ENCODE results near the gene WDR62. TPM values are rescaled to one million over a fixed set of nuclear protein-coding genes. Genes with fewer than 3 reads are reported as not detected.

Gene WDR62
- total RNA-seq, 1 donor: 1.4 TPM

DNA sequence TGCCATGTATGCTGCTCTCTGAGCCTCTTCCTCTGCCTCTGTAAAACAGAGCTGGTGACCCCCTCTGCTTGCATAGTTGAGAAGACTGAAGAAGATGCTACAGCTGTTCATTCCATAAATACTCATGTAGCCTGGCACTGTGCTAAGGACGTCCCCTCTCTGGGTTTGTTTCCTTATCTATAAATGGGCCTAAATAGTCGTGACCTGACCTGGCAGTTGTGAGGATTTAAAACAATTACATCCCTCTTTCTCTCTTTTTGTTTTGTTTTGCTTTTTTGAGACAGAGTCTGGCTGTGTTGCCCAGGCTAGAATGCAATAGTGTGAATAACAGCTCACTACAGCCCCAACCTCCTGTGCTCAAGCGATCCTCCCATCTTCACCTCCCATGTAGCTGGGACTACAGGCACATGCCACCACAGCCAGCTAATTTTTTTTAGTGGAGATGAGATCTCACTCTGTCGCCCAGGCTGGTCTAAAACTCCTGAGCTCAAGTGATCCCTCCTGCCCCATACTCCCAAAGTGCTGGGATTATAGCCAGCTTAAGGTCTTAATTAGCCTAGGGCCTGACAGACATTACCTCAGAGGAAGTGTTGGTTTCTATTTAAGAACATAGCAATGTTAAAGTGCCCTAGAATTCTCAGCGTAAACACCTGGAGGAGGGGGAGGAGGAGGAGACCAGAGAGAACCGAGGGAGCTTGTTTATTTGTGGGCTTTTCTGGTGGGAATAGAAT, 4.6 kb downstream of the WDR62 start:
- Histone ChIP-seq H3K4me3 (ENCODE audit: insufficient read depth, low read length) (no peak overlapping the region), H3K79me2 (ENCODE audit: insufficient read depth, low read length) (peaks cover 37% of the 10 kb centered on the region), H3K27ac (ENCODE audit: low read depth, low read length) (no peak overlapping the region), H3K27me3 (ENCODE audit: insufficient read depth, low read length) (no peaks in the 10 kb centered on the region), H2AFZ (ENCODE audit: low read length) (peak overlapping the region; percentile 35), H4K20me1 (ENCODE audit: insufficient read depth, low read length) (no peaks in the 10 kb centered on the region), H3K4me2 (ENCODE audit: insufficient read depth, low read length) (no peak overlapping the region), H3K4me1 (ENCODE audit: insufficient read depth, low read length) (peaks cover 13% of the 10 kb centered on the region), H3K9me3 (ENCODE audit: low read depth, low read length) (no peaks in the 10 kb centered on the region), H3K36me3 (ENCODE audit: insufficient read depth, low read length) (peaks cover 14% of the 10 kb centered on the region)
- TF ChIP-seq, protein P1, sequence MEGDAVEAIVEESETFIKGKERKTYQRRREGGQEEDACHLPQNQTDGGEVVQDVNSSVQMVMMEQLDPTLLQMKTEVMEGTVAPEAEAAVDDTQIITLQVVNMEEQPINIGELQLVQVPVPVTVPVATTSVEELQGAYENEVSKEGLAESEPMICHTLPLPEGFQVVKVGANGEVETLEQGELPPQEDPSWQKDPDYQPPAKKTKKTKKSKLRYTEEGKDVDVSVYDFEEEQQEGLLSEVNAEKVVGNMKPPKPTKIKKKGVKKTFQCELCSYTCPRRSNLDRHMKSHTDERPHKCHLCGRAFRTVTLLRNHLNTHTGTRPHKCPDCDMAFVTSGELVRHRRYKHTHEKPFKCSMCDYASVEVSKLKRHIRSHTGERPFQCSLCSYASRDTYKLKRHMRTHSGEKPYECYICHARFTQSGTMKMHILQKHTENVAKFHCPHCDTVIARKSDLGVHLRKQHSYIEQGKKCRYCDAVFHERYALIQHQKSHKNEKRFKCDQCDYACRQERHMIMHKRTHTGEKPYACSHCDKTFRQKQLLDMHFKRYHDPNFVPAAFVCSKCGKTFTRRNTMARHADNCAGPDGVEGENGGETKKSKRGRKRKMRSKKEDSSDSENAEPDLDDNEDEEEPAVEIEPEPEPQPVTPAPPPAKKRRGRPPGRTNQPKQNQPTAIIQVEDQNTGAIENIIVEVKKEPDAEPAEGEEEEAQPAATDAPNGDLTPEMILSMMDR (IDR thresholded peaks at IDR 0.05; ENCODE audit: extremely low read depth, low read depth, low read length): no peak
- no peak for DNase-seq (ENCODE audit: insufficient read length, low spot score, missing footprints)

DNA sequence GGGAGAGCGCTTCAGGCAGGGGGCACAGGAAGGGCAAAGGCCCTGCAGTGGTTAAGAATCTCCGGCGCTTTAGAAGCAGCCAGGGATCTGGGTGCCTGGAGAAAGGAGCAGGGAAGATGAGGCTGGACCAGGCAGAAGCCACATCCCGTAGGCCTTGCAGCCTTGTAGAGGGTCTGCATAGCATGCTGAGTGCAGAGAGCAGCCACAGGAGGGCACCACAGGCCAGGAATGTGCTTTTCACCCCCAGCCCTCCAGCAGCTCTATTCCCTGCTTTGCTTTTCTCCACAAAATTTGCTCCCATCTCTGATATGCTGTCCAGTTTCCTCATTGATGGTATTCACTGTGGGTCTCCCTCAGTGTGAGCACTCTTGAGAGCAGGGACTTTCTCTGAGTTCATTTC, 5.7 kb downstream of the WDR62 start:
- Histone ChIP-seq H3K9me3 (ENCODE audit: low read depth, low read length) (no peaks in the 10 kb centered on the region), H3K79me2 (ENCODE audit: insufficient read depth, low read length) (peaks cover 32% of the 10 kb centered on the region), H3K4me1 (ENCODE audit: insufficient read depth, low read length) (peaks cover 10% of the 10 kb centered on the region), H2AFZ (ENCODE audit: low read length) (peak overlapping the region; percentile 27), H4K20me1 (ENCODE audit: insufficient read depth, low read length) (no peaks in the 10 kb centered on the region), H3K4me3 (ENCODE audit: insufficient read depth, low read length) (no peak overlapping the region), H3K36me3 (ENCODE audit: insufficient read depth, low read length) (peaks cover 14% of the 10 kb centered on the region), H3K27me3 (ENCODE audit: insufficient read depth, low read length) (no peaks in the 10 kb centered on the region), H3K4me2 (ENCODE audit: insufficient read depth, low read length) (no peak overlapping the region), H3K27ac (ENCODE audit: low read depth, low read length) (no peak overlapping the region)
- TF ChIP-seq, protein P1 (IDR thresholded peaks at IDR 0.05; ENCODE audit: extremely low read depth, low read depth, low read length): peak; percentile 63
- DNase-seq (ENCODE audit: insufficient read length, low spot score, missing footprints): peak; percentile 94

DNA sequence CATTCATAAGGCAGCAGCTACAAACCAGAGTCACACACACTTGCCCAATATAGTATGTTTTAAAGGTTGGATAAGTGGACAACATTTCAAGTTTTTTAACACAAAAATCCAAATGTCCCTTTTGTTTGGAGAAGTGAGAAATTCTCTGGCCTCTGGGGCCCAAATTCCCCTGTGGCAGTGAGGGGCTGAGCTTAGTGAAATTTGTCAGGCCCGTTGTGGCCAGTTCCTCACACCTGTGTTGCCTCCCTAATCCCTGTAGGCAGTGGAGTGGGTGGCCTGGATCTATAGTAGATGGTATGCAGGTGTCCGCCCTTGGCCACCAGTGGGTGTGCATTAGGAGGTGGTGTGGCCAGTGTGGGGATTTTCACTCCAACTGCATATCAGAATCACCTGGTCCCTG, 6.7 kb downstream of the WDR62 start:
- no peak overlapping the region for H3K4me3 ChIP-seq (ENCODE audit: insufficient read depth, low read length)
- H3K27ac ChIP-seq (ENCODE audit: low read depth, low read length): no peak overlapping the region
- no peak overlapping the region for H2AFZ ChIP-seq (ENCODE audit: low read length)
- TF ChIP-seq, protein P1 (IDR thresholded peaks at IDR 0.05; ENCODE audit: extremely low read depth, low read depth, low read length): no peak
- peaks cover 15% of the 10 kb centered on the region for H3K36me3 ChIP-seq (ENCODE audit: insufficient read depth, low read length)
- no peaks in the 10 kb centered on the region for H4K20me1 ChIP-seq (ENCODE audit: insufficient read depth, low read length)
- H3K4me2 ChIP-seq (ENCODE audit: insufficient read depth, low read length): no peak overlapping the region
- peaks cover under 1% of the 10 kb centered on the region for H3K4me1 ChIP-seq (ENCODE audit: insufficient read depth, low read length)
- no peak for DNase-seq (ENCODE audit: insufficient read length, low spot score, missing footprints)
- no peaks in the 10 kb centered on the region for H3K27me3 ChIP-seq (ENCODE audit: insufficient read depth, low read length)
- no peaks in the 10 kb centered on the region for H3K9me3 ChIP-seq (ENCODE audit: low read depth, low read length)
- peaks cover 23% of the 10 kb centered on the region for H3K79me2 ChIP-seq (ENCODE audit: insufficient read depth, low read length)

DNA sequence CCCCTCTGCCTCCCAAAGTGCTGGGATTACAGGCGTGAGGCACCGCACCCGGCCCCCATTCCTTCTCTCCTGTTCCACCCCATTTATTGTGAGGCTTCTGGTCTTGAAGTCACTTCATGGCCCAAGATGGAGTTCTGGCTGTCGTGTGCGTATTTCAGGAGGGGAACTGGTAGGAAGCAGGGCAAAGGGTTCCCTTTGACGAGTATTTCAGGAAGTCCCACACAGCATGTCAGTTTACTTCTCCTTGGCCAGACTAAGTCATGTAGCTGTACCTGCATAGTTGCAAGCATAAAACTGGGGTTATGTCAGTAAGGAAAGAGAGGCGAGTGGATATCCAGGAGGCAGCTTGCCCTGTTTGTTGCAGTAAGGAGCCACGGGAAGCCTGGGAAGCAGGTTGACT, 10.1 kb downstream of the WDR62 start:
- Histone ChIP-seq H3K9me3 (ENCODE audit: low read depth, low read length) (no peaks in the 10 kb centered on the region), H3K4me1 (ENCODE audit: insufficient read depth, low read length) (no peaks in the 10 kb centered on the region), H3K4me3 (ENCODE audit: insufficient read depth, low read length) (no peak overlapping the region), H3K36me3 (ENCODE audit: insufficient read depth, low read length) (peaks cover 18% of the 10 kb centered on the region), H3K4me2 (ENCODE audit: insufficient read depth, low read length) (no peak overlapping the region), H3K27me3 (ENCODE audit: insufficient read depth, low read length) (no peaks in the 10 kb centered on the region), H2AFZ (ENCODE audit: low read length) (no peak overlapping the region), H4K20me1 (ENCODE audit: insufficient read depth, low read length) (no peaks in the 10 kb centered on the region), H3K27ac (ENCODE audit: low read depth, low read length) (no peak overlapping the region), H3K79me2 (ENCODE audit: insufficient read depth, low read length) (peaks cover 2% of the 10 kb centered on the region)
- TF ChIP-seq, protein P1 (IDR thresholded peaks at IDR 0.05; ENCODE audit: extremely low read depth, low read depth, low read length): no peak
- no peak for DNase-seq (ENCODE audit: insufficient read length, low spot score, missing footprints)
